Measurements from ENCODE around the gene VWA8.

DNA sequence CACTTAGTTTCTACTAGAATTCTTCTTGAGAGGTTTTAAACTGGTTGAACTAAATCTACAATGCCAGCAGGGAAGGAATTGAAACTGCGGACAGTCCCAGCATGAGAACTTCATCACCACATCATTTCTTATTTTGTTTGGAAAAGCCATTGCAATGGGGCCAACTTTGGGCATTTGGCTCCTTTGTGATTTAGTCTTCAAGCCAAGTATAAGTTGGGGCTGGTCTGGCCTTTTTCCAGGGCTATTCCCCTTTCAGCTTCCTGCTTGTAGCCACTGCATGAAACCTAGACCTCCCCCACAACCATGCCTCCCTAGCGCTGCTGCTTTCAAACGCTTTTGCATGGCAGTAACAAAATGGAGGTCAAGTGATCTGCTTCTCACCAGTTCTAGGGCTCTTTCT lies 361.3 kb downstream of the VWA8 start:
- TF ChIP-seq, protein P1, sequence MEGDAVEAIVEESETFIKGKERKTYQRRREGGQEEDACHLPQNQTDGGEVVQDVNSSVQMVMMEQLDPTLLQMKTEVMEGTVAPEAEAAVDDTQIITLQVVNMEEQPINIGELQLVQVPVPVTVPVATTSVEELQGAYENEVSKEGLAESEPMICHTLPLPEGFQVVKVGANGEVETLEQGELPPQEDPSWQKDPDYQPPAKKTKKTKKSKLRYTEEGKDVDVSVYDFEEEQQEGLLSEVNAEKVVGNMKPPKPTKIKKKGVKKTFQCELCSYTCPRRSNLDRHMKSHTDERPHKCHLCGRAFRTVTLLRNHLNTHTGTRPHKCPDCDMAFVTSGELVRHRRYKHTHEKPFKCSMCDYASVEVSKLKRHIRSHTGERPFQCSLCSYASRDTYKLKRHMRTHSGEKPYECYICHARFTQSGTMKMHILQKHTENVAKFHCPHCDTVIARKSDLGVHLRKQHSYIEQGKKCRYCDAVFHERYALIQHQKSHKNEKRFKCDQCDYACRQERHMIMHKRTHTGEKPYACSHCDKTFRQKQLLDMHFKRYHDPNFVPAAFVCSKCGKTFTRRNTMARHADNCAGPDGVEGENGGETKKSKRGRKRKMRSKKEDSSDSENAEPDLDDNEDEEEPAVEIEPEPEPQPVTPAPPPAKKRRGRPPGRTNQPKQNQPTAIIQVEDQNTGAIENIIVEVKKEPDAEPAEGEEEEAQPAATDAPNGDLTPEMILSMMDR (conservative IDR thresholded peaks at IDR 0.05), result no peak
- TF ChIP-seq ZFX (IDR thresholded peaks at IDR 0.05), result no peak

Data from C4-2B (cell line).